ENCODE measurements around the gene NDRG3.

DNA sequence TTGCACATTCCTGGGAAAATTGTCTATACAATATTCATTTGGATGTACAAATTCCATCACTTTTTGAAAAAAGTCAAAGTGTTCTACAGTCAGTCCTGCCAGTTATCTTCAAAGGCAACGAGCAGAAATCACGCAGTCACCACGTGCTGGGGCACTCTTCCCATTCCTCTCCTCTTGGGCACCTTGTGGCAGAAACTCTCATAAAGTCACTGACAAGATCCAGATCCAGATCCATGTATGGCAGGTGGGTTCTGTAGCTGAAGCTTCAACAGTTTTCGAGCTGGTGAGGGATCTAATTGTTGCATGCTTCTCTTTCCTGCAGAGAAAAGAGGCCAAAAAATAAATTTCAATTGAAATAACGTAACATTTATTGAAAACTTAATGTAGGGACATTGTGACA, 6.7 kb upstream of the NDRG3 start:
- TF ChIP-seq, protein P1, sequence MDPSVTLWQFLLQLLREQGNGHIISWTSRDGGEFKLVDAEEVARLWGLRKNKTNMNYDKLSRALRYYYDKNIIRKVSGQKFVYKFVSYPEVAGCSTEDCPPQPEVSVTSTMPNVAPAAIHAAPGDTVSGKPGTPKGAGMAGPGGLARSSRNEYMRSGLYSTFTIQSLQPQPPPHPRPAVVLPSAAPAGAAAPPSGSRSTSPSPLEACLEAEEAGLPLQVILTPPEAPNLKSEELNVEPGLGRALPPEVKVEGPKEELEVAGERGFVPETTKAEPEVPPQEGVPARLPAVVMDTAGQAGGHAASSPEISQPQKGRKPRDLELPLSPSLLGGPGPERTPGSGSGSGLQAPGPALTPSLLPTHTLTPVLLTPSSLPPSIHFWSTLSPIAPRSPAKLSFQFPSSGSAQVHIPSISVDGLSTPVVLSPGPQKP (IDR thresholded peaks at IDR 0.05; ENCODE audit: borderline replicate concordance, low read depth, low read length): no peak
- no peak for TF ChIP-seq POLR2A (IDR thresholded peaks at IDR 0.05; ENCODE audit: low read depth, low read length)
- TF ChIP-seq, protein P2, sequence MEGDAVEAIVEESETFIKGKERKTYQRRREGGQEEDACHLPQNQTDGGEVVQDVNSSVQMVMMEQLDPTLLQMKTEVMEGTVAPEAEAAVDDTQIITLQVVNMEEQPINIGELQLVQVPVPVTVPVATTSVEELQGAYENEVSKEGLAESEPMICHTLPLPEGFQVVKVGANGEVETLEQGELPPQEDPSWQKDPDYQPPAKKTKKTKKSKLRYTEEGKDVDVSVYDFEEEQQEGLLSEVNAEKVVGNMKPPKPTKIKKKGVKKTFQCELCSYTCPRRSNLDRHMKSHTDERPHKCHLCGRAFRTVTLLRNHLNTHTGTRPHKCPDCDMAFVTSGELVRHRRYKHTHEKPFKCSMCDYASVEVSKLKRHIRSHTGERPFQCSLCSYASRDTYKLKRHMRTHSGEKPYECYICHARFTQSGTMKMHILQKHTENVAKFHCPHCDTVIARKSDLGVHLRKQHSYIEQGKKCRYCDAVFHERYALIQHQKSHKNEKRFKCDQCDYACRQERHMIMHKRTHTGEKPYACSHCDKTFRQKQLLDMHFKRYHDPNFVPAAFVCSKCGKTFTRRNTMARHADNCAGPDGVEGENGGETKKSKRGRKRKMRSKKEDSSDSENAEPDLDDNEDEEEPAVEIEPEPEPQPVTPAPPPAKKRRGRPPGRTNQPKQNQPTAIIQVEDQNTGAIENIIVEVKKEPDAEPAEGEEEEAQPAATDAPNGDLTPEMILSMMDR (conservative IDR thresholded peaks at IDR 0.05; ENCODE audit: low read depth, low read length): no peak
